Hematopoietic multipotent progenitor cell (in vitro differentiated cells): ENCODE measurements around the gene GSTM5. TPM values are rescaled to one million over a fixed set of nuclear protein-coding genes. Genes with fewer than 3 reads are reported as not detected.
"Not testable (repeated sequence)": the region's sequence is repeated elsewhere in the genome, so short reads cannot be mapped to it uniquely, and the experiment has no call there.

Source experiments
- DNase-seq, 3 donors: peaks; one replicate each; pipeline ENCODE4 v3.0.0-alpha.2; 2011 to 2015; ENCODE audit warnings: low read depth in 2 of 3, low spot score in 2 of 3
- total RNA-seq: library from RNA; depleted of rRNA; stranded (reverse); fragments of >200 nt; gene quantifications from one replicate; pipeline ENCODE4 v1.2.3, GENCODE V29; 2012

The GSTM5 gene
- total RNA-seq = 0.27 TPM

GRCh38 chr1:109711593-109712320 is at the start of gene GSTM5:
Gene GSTM5 (plus strand): TSS chr1:109712251. CDS start chr1:109712313, 62 bp downstream.
- DNase-seq = peak in 2 of 3 donors; percentile 23 to 33

- DNase-seq = no peak
Measured at GRCh38 chr1:109664671-109665070, 47.4 kb upstream of the GSTM5 start.

- DNase-seq = peak; percentile 38 to 87 (median 80)
Measured at GRCh38 chr1:109667452-109668122, 44.5 kb upstream of the GSTM5 start, which contains the start of gene GSTM2. Gene GSTM2 (plus strand): TSS chr1:109668057. CDS start chr1:109668116, 59 bp downstream.

- no peak for DNase-seq
Measured at GRCh38 chr1:109668123-109668775, 43.8 kb upstream of the GSTM5 start.

- DNase-seq = peak in 2 of 3 donors; percentile 18 to 59
Measured at GRCh38 chr1:109669246-109669948, 42.7 kb upstream of the GSTM5 start.

GRCh38 chr1:109669949-109670302 is 42.1 kb upstream of the GSTM5 start:
- not testable (repeated sequence) for DNase-seq

- DNase-seq = no peak
Measured at GRCh38 chr1:109671067-109671466, 41.0 kb upstream of the GSTM5 start.

- not testable (repeated sequence) for DNase-seq
Measured at GRCh38 chr1:109673861-109674260, 38.2 kb upstream of the GSTM5 start.

GRCh38 chr1:109676683-109677381 is 35.2 kb upstream of the GSTM5 start:
- DNase-seq = not testable (repeated sequence)

GRCh38 chr1:109677459-109677858 is 34.6 kb upstream of the GSTM5 start:
- no peak for DNase-seq

- DNase-seq = not testable (repeated sequence)
Measured at GRCh38 chr1:109678637-109679036, 33.4 kb upstream of the GSTM5 start.

- not testable (repeated sequence) for DNase-seq
Measured at GRCh38 chr1:109684777-109685176, 27.3 kb upstream of the GSTM5 start.

GRCh38 chr1:109685399-109685798 is 26.7 kb upstream of the GSTM5 start:
- not testable (repeated sequence) for DNase-seq

- not testable (repeated sequence) for DNase-seq
Measured at GRCh38 chr1:109685890-109686289, 26.2 kb upstream of the GSTM5 start.

- DNase-seq = not testable (repeated sequence)
Measured at GRCh38 chr1:109687109-109687508, 24.9 kb upstream of the GSTM5 start.

- peak in 2 of 3 donors; percentile 29 to 72 for DNase-seq
Measured at GRCh38 chr1:109687641-109688499, 24.2 kb upstream of the GSTM5 start, which contains the start of gene GSTM1. Gene GSTM1 (plus strand): TSS chr1:109687817. CDS start chr1:109687874, 57 bp downstream.

GRCh38 chr1:109689844-109690405 is 22.1 kb upstream of the GSTM5 start:
- DNase-seq = no peak

- no peak for DNase-seq
Measured at GRCh38 chr1:109691759-109692158, 20.3 kb upstream of the GSTM5 start.

GRCh38 chr1:109694400-109694799 is 17.7 kb upstream of the GSTM5 start:
- DNase-seq = not testable (repeated sequence)
